Measurements from ENCODE around the gene GRK1.

Gene GRK1

GRCh38 chr13:113731192-113732175 is 64.5 kb downstream of the GRK1 start:
- no peak for DNase-seq

DNA sequence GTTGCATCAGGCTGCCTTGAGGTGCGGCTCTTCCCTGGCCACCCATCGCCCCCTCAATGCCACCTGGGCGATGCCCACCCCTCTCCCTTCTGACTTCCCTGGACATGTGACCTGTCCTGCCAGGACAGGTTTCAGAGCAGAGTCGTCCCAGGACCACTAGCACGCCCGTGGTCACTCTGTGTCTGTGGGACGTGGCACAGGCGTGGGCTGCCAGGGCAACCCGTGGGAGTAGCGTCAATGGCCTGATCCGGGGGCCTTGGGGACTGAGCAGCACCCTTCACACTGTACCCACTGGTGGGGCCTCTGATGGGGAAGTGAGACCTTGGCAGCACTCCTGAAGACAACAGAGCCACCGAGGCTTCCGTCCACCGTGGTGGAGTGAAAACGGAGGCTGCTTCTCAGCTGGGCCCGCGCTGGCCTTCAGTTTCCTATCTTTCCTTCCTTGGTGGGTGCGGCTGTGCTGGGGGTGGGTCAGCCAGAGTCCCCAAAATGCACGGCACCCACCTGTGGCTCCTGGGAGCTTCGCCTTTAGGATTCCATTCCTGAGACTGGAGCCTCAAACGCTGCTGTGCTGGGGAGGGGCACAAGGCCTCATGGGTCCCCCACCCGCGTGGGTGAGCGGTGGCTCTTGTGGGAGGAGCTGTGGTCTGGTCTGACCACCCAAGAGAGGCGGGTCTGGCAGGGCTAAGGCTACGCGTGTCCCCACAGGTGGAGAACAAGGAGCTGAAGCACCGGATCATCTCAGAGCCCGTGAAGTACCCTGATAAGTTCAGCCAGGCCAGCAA is 65.3 kb downstream of the GRK1 start:
- no peak for DNase-seq

DNA sequence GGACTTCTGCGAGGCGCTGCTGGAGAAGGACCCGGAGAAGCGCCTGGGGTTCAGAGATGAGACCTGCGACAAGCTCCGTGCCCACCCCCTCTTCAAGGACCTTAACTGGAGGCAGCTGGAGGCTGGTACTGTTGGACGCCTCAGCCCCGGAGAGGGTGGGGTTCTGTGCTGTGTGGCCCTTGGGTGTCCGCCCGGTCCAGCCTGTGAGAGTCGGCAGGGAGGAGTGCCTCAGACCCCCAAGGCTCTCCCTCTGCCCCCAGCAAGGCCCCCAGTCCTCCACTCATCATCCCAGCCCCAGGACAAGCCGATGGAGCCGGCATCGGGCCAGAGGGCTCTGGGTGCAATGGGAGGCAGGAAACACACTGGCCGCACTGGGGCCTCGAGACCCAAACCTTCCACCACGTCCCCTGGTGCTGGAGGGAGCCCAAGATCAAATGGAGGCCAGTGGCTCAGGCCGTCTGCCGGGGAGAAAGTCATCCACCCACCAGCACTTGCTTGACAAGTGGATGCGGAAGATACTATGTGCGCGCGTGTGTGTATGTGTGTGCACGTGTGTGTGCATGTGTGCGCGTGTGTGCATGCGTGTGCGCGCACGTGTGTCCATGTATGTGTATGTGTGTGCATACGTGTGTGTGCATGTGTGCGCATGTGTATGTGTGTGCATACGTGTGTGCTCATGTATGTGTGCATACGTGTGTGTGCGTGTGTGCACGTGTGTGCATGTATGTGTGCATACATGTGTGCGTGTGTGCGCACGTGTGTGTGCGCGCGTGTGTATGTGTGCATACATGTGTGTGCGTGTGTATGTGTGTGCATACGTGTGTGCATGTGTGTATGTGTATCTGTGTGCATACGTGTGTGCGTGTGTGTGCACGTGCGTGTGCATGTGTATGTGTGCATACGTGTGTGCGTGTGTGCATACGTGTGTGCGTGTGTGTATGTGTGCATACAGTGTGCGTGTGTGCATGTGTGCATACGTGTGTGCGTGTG is 66.2 kb downstream of the GRK1 start:
- DNase-seq = no peak

- DNase-seq = no peak
Measured at GRCh38 chr13:113734099-113734825, 67.2 kb downstream of the GRK1 start.

DNA sequence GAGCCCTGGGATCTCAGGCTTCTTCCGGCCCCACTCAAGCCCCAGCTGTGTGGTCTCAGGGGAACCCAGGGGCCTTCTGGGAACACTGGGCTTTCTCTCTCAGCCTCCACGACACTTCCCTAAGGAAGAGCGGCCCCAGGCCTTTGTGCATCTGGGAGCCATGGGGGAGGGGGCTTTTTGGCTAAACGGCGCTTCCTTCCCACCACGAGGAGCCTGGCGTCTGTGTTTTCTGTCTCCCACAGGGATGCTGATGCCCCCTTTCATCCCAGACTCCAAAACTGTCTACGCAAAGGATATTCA is 67.8 kb downstream of the GRK1 start:
- no peak for DNase-seq

DNA sequence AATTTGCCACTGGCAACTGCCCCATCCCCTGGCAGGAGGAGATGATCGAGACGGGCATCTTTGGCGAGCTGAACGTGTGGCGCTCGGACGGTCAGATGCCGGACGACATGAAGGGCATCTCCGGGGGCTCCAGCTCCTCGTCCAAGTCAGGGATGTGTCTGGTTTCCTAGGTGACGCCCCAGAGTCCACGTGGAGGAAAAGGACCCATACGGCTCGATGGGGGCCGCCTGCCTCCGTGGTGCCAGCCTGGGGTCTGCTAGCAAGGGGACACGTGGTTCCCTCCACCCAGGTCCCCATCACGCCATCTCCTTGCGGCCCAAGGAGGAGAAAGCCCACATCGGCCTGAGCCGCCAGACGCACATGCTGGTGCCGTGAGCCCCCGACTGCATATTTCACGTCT is 68.2 kb downstream of the GRK1 start:
- no peak for DNase-seq

- DNase-seq = no peak
Measured at GRCh38 chr13:113735750-113736149, 68.7 kb downstream of the GRK1 start.

DNA sequence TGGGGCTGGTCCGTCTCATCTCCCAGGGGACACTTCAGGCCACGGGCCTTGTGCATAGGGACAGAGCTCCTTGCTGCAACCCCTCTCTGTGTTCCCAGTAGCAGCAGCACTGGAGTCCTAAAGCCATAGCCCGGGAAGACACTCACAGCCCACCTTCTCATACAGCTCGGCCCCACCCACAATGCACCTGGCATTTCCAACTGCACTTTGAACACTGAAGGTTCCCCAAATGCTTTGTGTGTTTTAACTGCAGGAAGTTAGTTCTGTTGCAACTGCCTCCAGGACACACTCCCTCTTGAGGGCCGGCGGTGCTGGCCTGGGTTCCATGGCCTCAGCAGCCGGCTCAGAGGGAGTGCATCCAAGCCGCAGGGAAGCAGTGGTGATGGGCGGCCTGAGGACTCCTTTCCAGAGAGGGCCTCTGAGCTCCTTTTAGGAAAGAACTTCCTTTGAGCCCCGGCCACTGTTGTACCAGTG is 69.3 kb downstream of the GRK1 start:
- DNase-seq = no peak

DNA sequence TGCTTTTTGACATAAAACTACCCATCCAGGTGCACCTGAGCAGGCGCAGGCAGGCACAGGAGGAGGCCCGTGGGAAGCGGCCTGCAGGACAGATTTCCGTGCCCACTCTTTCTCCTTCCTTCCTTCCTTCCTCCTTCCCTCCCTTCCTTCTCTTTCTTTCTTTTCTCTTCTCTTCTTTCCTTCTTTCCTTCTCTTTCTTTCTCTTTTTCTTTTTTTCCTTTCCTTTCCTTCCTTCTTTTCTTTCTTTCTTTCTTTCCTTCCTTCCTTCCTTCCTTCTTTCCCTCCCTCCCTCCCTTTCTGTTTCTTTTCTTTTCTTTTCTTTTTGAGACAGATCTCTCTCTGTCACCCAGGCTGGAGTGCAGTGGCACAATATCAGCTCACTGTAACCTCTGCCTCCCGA is 70.8 kb downstream of the GRK1 start:
- no peak for DNase-seq

DNA sequence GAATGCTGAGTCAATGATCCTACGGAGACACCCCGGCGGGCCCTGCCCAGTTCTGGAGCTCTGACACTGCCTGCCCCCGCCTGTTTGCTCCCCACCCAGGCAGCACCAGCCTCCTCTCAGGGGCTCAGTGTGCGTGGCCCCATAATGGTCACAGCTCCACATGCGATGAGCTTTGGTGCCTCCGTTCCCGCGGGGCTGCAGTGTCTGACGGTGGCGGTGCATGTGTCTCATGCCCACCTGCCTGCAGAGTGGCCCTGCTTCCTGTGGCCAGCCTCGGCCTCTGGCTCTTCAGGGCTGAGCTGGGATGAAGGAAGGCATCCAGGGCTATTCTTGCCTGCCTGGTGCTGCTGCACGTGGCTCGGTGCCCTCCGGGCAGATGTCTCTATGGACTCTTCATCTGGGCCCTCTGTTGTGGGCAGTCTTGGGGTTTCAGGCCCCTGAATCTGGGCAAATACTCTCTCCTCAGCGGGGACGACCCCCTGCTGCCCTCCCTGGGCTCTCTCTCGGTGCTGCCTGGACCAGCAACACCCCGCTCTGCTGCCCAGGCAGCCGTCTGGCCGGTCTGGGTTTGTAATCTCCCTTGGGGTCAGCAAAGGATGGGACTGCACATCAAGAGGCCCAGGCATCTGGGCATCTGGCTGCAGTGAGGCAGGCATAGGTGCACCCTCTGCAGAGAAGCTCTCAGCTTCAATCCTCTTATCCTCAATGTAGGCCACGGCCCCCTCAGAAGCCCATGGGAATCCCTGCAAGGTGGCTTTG is 72.7 kb downstream of the GRK1 start:
- no peak for DNase-seq

GRCh38 chr13:113740286-113740556 is 73.2 kb downstream of the GRK1 start:
- DNase-seq = no peak

- DNase-seq = no peak
Measured at GRCh38 chr13:113740661-113741060, 73.6 kb downstream of the GRK1 start.

- DNase-seq = peak; percentile 27
Measured at GRCh38 chr13:113741191-113741668, 74.2 kb downstream of the GRK1 start.

GRCh38 chr13:113742000-113742441 is 75.0 kb downstream of the GRK1 start:
- DNase-seq = peak; percentile 10

DNA sequence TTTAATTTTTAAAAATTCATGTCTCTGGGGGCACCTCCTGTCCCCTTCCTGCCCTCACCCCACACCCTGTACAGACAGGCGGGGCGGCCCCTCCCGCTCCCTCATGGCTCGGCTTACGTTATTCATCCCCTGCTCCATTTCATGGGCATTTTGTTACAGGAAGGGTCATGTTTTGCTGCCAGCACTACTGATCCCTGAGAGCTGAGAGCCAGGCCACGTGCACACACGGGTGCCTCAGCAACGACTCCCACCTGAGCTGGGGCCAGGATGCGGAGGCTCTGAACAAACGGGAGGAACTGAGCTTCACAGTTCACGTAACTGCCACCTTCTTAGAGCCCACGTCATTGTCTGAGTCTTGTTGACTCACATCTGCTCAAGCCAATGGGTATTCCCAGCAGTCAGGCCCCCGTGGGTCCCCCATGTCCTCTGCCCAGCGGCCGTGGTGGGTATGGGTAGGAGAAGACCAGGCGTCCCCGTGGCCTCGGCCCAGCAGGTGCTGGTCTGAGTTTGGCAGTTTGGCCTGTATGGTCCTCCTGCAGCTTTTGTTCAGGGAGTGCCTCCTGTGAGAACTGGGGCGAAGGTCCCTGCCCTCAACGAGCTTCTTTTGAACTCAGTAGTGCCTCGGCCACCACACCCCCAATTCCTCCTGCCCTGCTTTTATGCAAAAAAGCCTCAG is 75.6 kb downstream of the GRK1 start:
- no peak for DNase-seq

- no peak for DNase-seq
Measured at GRCh38 chr13:113743366-113744195, 76.6 kb downstream of the GRK1 start.

GRCh38 chr13:113744197-113745000 is 77.4 kb downstream of the GRK1 start:
- no peak for DNase-seq

DNA sequence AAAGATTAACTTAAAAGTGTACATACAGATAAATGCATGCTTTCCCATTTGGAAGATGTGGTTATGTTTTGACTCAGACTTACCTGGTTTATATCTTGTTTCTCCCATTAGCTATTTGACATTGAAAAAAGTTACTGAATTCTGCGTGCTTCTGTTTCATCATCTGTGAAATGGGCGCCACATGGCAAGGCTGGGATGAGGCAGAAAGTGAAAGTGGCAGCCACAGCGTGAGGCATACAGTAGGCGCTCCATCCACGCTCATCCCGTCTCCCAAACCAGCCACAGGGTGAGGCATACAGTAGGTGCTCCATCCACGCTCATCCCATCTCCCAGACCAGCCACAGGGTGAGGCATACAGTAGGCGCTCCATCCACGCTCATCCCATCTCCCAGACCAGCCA is 78.0 kb downstream of the GRK1 start:
- DNase-seq = no peak
